Endodermal cell (in vitro differentiated cells): ENCODE measurements around the gene AKR7A2. TPM values are rescaled to one million over a fixed set of nuclear protein-coding genes. Genes with fewer than 3 reads are reported as not detected.
A peak's percentile ranks its signal among the peaks of the same experiment; 100 is the strongest.

Experiments
- DNase-seq: peaks from one replicate; pipeline ENCODE4 v3.0.0-alpha.2; 2017
- H3K27ac ChIP-seq: 2 replicates; pipeline ENCODE4 v1.5.1; 2013; ENCODE audit warnings: mild to moderate bottlenecking, low read depth, low read length, moderate library complexity
- H3K27me3 ChIP-seq: 2 replicates; pipeline ENCODE4 v1.6.1; 2013; ENCODE audit warnings: mild to moderate bottlenecking, low read length, moderate library complexity; ENCODE audit not compliant: insufficient read depth, control insufficient read depth, poor library complexity, severe bottlenecking
- H3K36me3 ChIP-seq: 2 replicates; pipeline ENCODE4 v1.7.0; 2013; ENCODE audit warnings: mild to moderate bottlenecking, low read length, moderate library complexity; ENCODE audit not compliant: control insufficient read depth, insufficient read depth
- H3K4me1 ChIP-seq: one replicate; pipeline ENCODE4 v1.7.0; 2013; ENCODE audit warnings: low read length; ENCODE audit not compliant: control insufficient read depth, insufficient read depth
- H3K4me3 ChIP-seq: 2 replicates; pipeline ENCODE4 v1.5.1; 2013; ENCODE audit warnings: mild to moderate bottlenecking, low read length, moderate library complexity
- H3K9ac ChIP-seq: 2 replicates; pipeline ENCODE4 v1.6.1; 2013; ENCODE audit warnings: mild to moderate bottlenecking, low read length, moderate library complexity; ENCODE audit not compliant: poor library complexity, severe bottlenecking; ENCODE audit errors: extremely low read depth
- H3K9me3 ChIP-seq: 2 replicates; pipeline ENCODE4 v1.6.1; 2013; ENCODE audit warnings: mild to moderate bottlenecking, low read length, moderate library complexity; ENCODE audit not compliant: control insufficient read depth
- H3K27ac Mint-ChIP-seq: 2 replicates; pipeline ENCODE4 v1.8.0; 2020; ENCODE audit warnings: mixed read lengths
- H3K27me3 Mint-ChIP-seq: 2 replicates; pipeline ENCODE4 v1.8.0; 2021; ENCODE audit warnings: mild to moderate bottlenecking, mixed read lengths; ENCODE audit not compliant: insufficient read depth
- H3K36me3 Mint-ChIP-seq: 2 replicates; pipeline ENCODE4 v1.8.0; 2020; ENCODE audit warnings: low read depth, mixed read lengths
- H3K4me1 Mint-ChIP-seq: 2 replicates; pipeline ENCODE4 v1.8.0; 2020; ENCODE audit warnings: mixed read lengths
- H3K4me3 Mint-ChIP-seq: 2 replicates; pipeline ENCODE4 v1.8.0; 2020; ENCODE audit warnings: mild to moderate bottlenecking, moderate library complexity, mixed read lengths
- H3K9me3 Mint-ChIP-seq: 2 replicates; pipeline ENCODE4 v1.8.0; 2020; ENCODE audit warnings: mild to moderate bottlenecking, mixed read lengths
- CTCF ChIP-seq: fragments of 200-600 bp; sonication (generic); conservative IDR thresholded peaks from 2 replicates; pipeline ENCODE4 v1.5.0; 2021; ENCODE audit warnings: antibody characterized with exemption, mild to moderate bottlenecking
- WGBS, 2 experiments: methylation state at CpG; one replicate each; pipeline versions ENCODE4 v1.1.5 to v1.1.7; 2013; ENCODE audit warnings: missing lambda C conversion rate in 2 of 2, mixed read lengths in 1 of 2; ENCODE audit not compliant: insufficient coverage in 1 of 2, insufficient read length in 1 of 2; 5-methylcytosine and 5-hydroxymethylcytosine counted together
- total RNA-seq, 2 donors: library from RNA; stranded (reverse); fragmentation: NEBNext Ultra II Directional in 1 of 2; extraction: Animal tissue kit (Norgen Biotek cat#: 25700) in 1 of 2; gene quantifications; 2 replicates in 1 of 2; 3 replicates in 1 of 2; pipeline ENCODE4 v1.2.1, GENCODE V29; 2021

The AKR7A2 gene
- total RNA-seq, 2 donors from 2014 or later, result 47.8 to 66.1 TPM

GRCh38 chr1:19338323-19338762, 26.4 kb upstream of the AKR7A2 start:
- H3K4me3 Mint-ChIP-seq, result peak overlapping the region; percentile 33
- peak; percentile 80 for TF ChIP-seq CTCF
- H3K4me3 ChIP-seq, result no peak overlapping the region

GRCh38 chr1:19337289-19337688, 25.3 kb upstream of the AKR7A2 start:
- no peak overlapping the region for H3K27ac ChIP-seq
- no peak for DNase-seq
- Mint-ChIP-seq H3K4me3 (no peak overlapping the region), H3K36me3 (peaks cover 28% of the 10 kb centered on the region), H3K9me3 (no peaks in the 10 kb centered on the region), H3K27me3 (no peaks in the 10 kb centered on the region), H3K27ac (peak overlapping the region; percentile 70), H3K4me1 (peaks cover 6% of the 10 kb centered on the region)
- no peaks in the 10 kb centered on the region for H3K4me1 ChIP-seq
- H3K27me3 ChIP-seq, result no peaks in the 10 kb centered on the region
- no peak for TF ChIP-seq CTCF
- no peak overlapping the region for H3K9ac ChIP-seq
- 98 to 100% methylated on average over 1 to 4 of the region's 4 CpGs for WGBS, 2 experiments
- no peaks in the 10 kb centered on the region for H3K9me3 ChIP-seq
- no peak overlapping the region for H3K4me3 ChIP-seq
- H3K36me3 ChIP-seq, result peaks cover 30% of the 10 kb centered on the region

More at GRCh38 chr1:19338323-19338762, 26.4 kb upstream of the AKR7A2 start:
- peaks cover 6% of the 10 kb centered on the region for H3K4me1 Mint-ChIP-seq
- Histone ChIP-seq H3K9ac (no peak overlapping the region), H3K4me1 (no peaks in the 10 kb centered on the region), H3K27me3 (no peaks in the 10 kb centered on the region), H3K27ac (no peak overlapping the region), H3K9me3 (no peaks in the 10 kb centered on the region), H3K36me3 (peaks cover 35% of the 10 kb centered on the region)
- no peaks in the 10 kb centered on the region for H3K27me3 Mint-ChIP-seq
- DNase-seq, result peak; percentile 94
- H3K9me3 Mint-ChIP-seq, result no peaks in the 10 kb centered on the region
- peak overlapping the region; percentile 94 for H3K27ac Mint-ChIP-seq
- WGBS, 2 experiments, result 88 to 95% methylated on average over 17 to 27 of the region's 27 CpGs
- H3K36me3 Mint-ChIP-seq, result peaks cover 33% of the 10 kb centered on the region

GRCh38 chr1:19336543-19336942, 24.6 kb upstream of the AKR7A2 start:
- DNase-seq, result no peak
- Histone ChIP-seq H3K27ac (no peak overlapping the region), H3K9me3 (no peaks in the 10 kb centered on the region), H3K9ac (no peak overlapping the region), H3K27me3 (no peaks in the 10 kb centered on the region), H3K4me3 (no peak overlapping the region), H3K36me3 (peaks cover 23% of the 10 kb centered on the region), H3K4me1 (no peaks in the 10 kb centered on the region)
- peaks cover 24% of the 10 kb centered on the region for H3K36me3 Mint-ChIP-seq
- no peak for TF ChIP-seq CTCF
- no peaks in the 10 kb centered on the region for H3K27me3 Mint-ChIP-seq
- WGBS, 2 experiments, result 94 to 96% methylated on average over 7 of the region's 7 CpGs
- H3K4me3 Mint-ChIP-seq, result no peak overlapping the region
- H3K4me1 Mint-ChIP-seq, result peaks cover 6% of the 10 kb centered on the region
- H3K27ac Mint-ChIP-seq, result no peak overlapping the region
- H3K9me3 Mint-ChIP-seq, result no peaks in the 10 kb centered on the region
